H1 (cell line): ENCODE data around the gene SMG1. TPM values are rescaled to one million over a fixed set of nuclear protein-coding genes. Genes with fewer than 3 reads are reported as not detected.
"Not testable (repeated sequence)": the region's sequence is repeated elsewhere in the genome, so short reads cannot be mapped to it uniquely, and the experiment has no call there.

Source experiments
- CTCF ChIA-PET: fragments of 300-600 bp; sonication (Branson Sonifier 250); formaldehyde crosslinking; loops from one replicate; lab custom pipeline; 2021; ENCODE audit not compliant: partially characterized antibody; lab: Charles Lee
- POLR2A ChIA-PET: fragments of 300-600 bp; sonication (Branson Sonifier 250); formaldehyde crosslinking; loops from one replicate; lab custom pipeline; 2021; ENCODE audit warnings: inconsistent platforms; ENCODE audit not compliant: partially characterized antibody; lab: Charles Lee
- DNase-seq, 2 experiments: peaks; one replicate each; pipeline versions ENCODE4 v3.0.0 to v3.0.0-alpha.2; 2010 to 2022; ENCODE audit warnings: low spot score in 2 of 2, low read depth in 1 of 2, mixed read lengths in 1 of 2
- FAIRE-seq: peaks from 2 replicates; lab custom pipeline; 2011; peaks lifted over from hg19 to GRCh38; lab: Jason Lieb, UNC
- H2AFZ ChIP-seq: 2 replicates; pipeline ENCODE4 v1.8.1; 2012; ENCODE audit warnings: low read length, inconsistent platforms
- H2AK5ac ChIP-seq: 2 replicates; pipeline ENCODE4 v1.6.1; 2013; ENCODE audit warnings: low read depth, low read length
- H2BK120ac ChIP-seq: replicated peaks from 2 replicates; pipeline ENCODE3; 2013; ENCODE audit warnings: low read depth, low read length, inconsistent platforms
- H2BK12ac ChIP-seq: 2 replicates; pipeline ENCODE4 v1.6.1; 2013; ENCODE audit warnings: low read depth, low read length
- H2BK15ac ChIP-seq: 2 replicates; pipeline ENCODE4 v1.6.1; 2013; ENCODE audit warnings: low read length
- H2BK20ac ChIP-seq: 2 replicates; pipeline ENCODE4 v1.6.1; 2013; ENCODE audit warnings: low read length
- H2BK5ac ChIP-seq: 2 replicates; pipeline ENCODE4 v1.6.1; 2013; ENCODE audit warnings: low read depth, low read length
- H3K14ac ChIP-seq: 2 replicates; pipeline ENCODE4 v1.6.1; 2013; ENCODE audit warnings: inconsistent platforms; ENCODE audit not compliant: insufficient read length
- H3K18ac ChIP-seq: 2 replicates; pipeline ENCODE4 v1.6.1; 2013; ENCODE audit warnings: low read length; ENCODE audit errors: extremely low read depth
- H3K23ac ChIP-seq: 2 replicates; pipeline ENCODE4 v1.6.1; 2013; ENCODE audit warnings: inconsistent platforms; ENCODE audit not compliant: insufficient read length
- H3K23me2 ChIP-seq: 2 replicates; pipeline ENCODE4 v1.6.1; 2013; ENCODE audit warnings: low read depth, low read length
- H3K27ac ChIP-seq: 2 replicates; pipeline ENCODE4 v1.6.1; 2011; ENCODE audit warnings: low read depth, low read length, inconsistent platforms
- H3K27me3 ChIP-seq, 4 experiments: replicated peaks in 1 of 4; 1 replicate in 1 of 4; 2 replicates in 3 of 4; pipeline versions ENCODE4 v1.6.1 to v1.8.1; 2011 to 2013; ENCODE audit warnings: low read length in 3 of 4, mild to moderate bottlenecking in 3 of 4, inconsistent platforms in 2 of 4, mixed read lengths in 2 of 4, moderate library complexity in 1 of 4; ENCODE audit not compliant: control insufficient read depth in 3 of 4, insufficient read depth in 3 of 4; ENCODE audit errors: extremely low read depth in 1 of 4
- H3K36me3 ChIP-seq, 4 experiments: 2 replicates each; pipeline versions ENCODE4 v1.6.1 to v1.8.1; 2011 to 2013; ENCODE audit warnings: mild to moderate bottlenecking in 4 of 4, low read length in 3 of 4, moderate library complexity in 2 of 4, control low read depth in 1 of 4, inconsistent platforms in 1 of 4; ENCODE audit not compliant: insufficient read depth in 4 of 4, control insufficient read depth in 2 of 4
- H3K4ac ChIP-seq: replicated peaks from 2 replicates; pipeline ENCODE3; 2013; ENCODE audit warnings: low read length, low read depth, mixed read lengths, inconsistent platforms; ENCODE audit not compliant: insufficient read length
- H3K4me1 ChIP-seq, 4 experiments: replicated peaks in 1 of 4; 1 replicate in 1 of 4; 2 replicates in 3 of 4; pipeline versions ENCODE4 v1.6.1 to v1.8.1; 2011 to 2013; ENCODE audit warnings: low read length in 3 of 4, inconsistent platforms in 2 of 4, mixed read lengths in 1 of 4; ENCODE audit not compliant: insufficient read depth in 4 of 4, control insufficient read depth in 3 of 4
- H3K4me2 ChIP-seq, 2 experiments: 2 replicates each; pipeline versions ENCODE4 v1.6.1 to v1.8.1; 2011 to 2013; ENCODE audit warnings: low read depth in 2 of 2, low read length in 2 of 2, control low read depth in 1 of 2, inconsistent platforms in 1 of 2, mild to moderate bottlenecking in 1 of 2; ENCODE audit not compliant: insufficient read depth in 1 of 2
- H3K4me3 ChIP-seq, 4 experiments: fragments of 200-600, 300-600 bp in 1 of 4; sonication (generic), shearing (Covaris generic), sonication (Bioruptor Twin) in 1 of 4; 2 replicates each; pipeline versions ENCODE4 v1.5.1 to v1.8.1; 2011 to 2016; ENCODE audit warnings: low read length in 4 of 4, low read depth in 3 of 4, control low read depth in 2 of 4, inconsistent platforms in 2 of 4, mild to moderate bottlenecking in 2 of 4, mixed read lengths in 1 of 4, moderate library complexity in 1 of 4; ENCODE audit not compliant: insufficient read depth in 2 of 4; ENCODE audit errors: extremely low read depth in 1 of 4
- H3K56ac ChIP-seq: replicated peaks from 2 replicates; pipeline ENCODE3; 2013; ENCODE audit warnings: low read depth, mild to moderate bottlenecking, mixed read lengths, low read length, inconsistent platforms; ENCODE audit not compliant: insufficient read length
- H3K79me1 ChIP-seq: 2 replicates; pipeline ENCODE4 v1.6.1; 2013; ENCODE audit warnings: low read depth, low read length, control low read depth
- H3K79me2 ChIP-seq, 2 experiments: 2 replicates each; pipeline versions ENCODE4 v1.6.1 to v1.8.1; 2012 to 2013; ENCODE audit warnings: low read length in 2 of 2, mild to moderate bottlenecking in 2 of 2, inconsistent platforms in 1 of 2; ENCODE audit not compliant: insufficient read depth in 2 of 2, control insufficient read depth in 1 of 2
- H3K9ac ChIP-seq, 4 experiments: replicated peaks in 1 of 4; 1 replicate in 1 of 4; 2 replicates in 3 of 4; pipeline versions ENCODE4 v1.6.1 to v1.8.1; 2011 to 2013; ENCODE audit warnings: low read depth in 3 of 4, low read length in 3 of 4, control low read depth in 2 of 4, mild to moderate bottlenecking in 2 of 4, moderate library complexity in 2 of 4, inconsistent platforms in 1 of 4; ENCODE audit errors: extremely low read depth in 1 of 4
- H3K9me3 ChIP-seq, 2 experiments: 2 replicates each; pipeline versions ENCODE4 v1.6.1 to v1.8.1; 2012 to 2013; ENCODE audit warnings: mild to moderate bottlenecking in 2 of 2, moderate library complexity in 2 of 2, control low read depth in 1 of 2, inconsistent platforms in 1 of 2, low read depth in 1 of 2, low read length in 1 of 2, mixed read lengths in 1 of 2; ENCODE audit not compliant: insufficient read depth in 2 of 2
- H4K20me1 ChIP-seq, 2 experiments: replicated peaks in 1 of 2; 2 replicates each; pipeline versions ENCODE3 to v1.8.1; 2011 to 2013; ENCODE audit warnings: inconsistent platforms in 2 of 2, low read length in 2 of 2, mild to moderate bottlenecking in 1 of 2; ENCODE audit not compliant: insufficient read depth in 2 of 2, control insufficient read depth in 1 of 2
- H4K5ac ChIP-seq: 2 replicates; pipeline ENCODE4 v1.6.1; 2013; ENCODE audit warnings: low read length, low read depth, mixed read lengths, inconsistent platforms; ENCODE audit not compliant: insufficient read length
- H4K8ac ChIP-seq: 2 replicates; pipeline ENCODE4 v1.8.0; 2013; ENCODE audit warnings: mild to moderate bottlenecking, moderate library complexity, low read length, inconsistent platforms; ENCODE audit not compliant: insufficient read depth; ENCODE audit errors: extremely low read depth
- H4K91ac ChIP-seq: replicated peaks from 2 replicates; pipeline ENCODE3; 2013; ENCODE audit warnings: low read length, mixed read lengths, inconsistent platforms; ENCODE audit not compliant: insufficient read length
- WGBS, 2 experiments: shearing (Covaris generic) in 1 of 2; methylation state at CpG; one replicate each; pipeline versions ENCODE4 v1.1.6 to v1.1.7; 2013 to 2015; ENCODE audit warnings: low lambda C conversion rate in 2 of 2, mixed read lengths in 2 of 2, inconsistent platforms in 1 of 2, low coverage in 1 of 2, missing lambda C conversion rate in 1 of 2; ENCODE audit not compliant: insufficient replicate concordance in 2 of 2, insufficient coverage in 1 of 2, insufficient read length in 1 of 2; ENCODE audit errors: extremely low coverage in 1 of 2, missing lambda C conversion rate in 1 of 2; 5-methylcytosine and 5-hydroxymethylcytosine counted together
- polyA plus RNA-seq, 7 experiments: library from polyadenylated mRNA; depleted of rRNA in 3 of 7; stranded (reverse) in 5 of 7; unstranded in 2 of 7; fragments of >200 nt in 5 of 7; fragments of 200-250 nt in 2 of 7; gene quantifications; 1 replicate in 5 of 7; 2 replicates in 1 of 7; 4 replicates in 1 of 7; pipeline versions ENCODE4 v1.2.1 to v1.2.3, GENCODE V29; 2011 to 2013; ENCODE audit warnings: missing spikeins in 2 of 7, mixed read lengths in 2 of 7
- total RNA-seq: library from RNA; stranded (reverse); fragmentation: NEBNext Ultra II Directional; extraction: Animal tissue kit (Norgen Biotek cat#: 25700); gene quantifications from 2 replicates; pipeline ENCODE4 v1.2.1, GENCODE V29; 2021

SMG1 gene
- total and polyA plus RNA-seq, 2 of the 8 experiments (the other 6 are each of a cell fraction or from before 2014, with no cell fraction given) = 14.9 to 90.6 TPM

DNA sequence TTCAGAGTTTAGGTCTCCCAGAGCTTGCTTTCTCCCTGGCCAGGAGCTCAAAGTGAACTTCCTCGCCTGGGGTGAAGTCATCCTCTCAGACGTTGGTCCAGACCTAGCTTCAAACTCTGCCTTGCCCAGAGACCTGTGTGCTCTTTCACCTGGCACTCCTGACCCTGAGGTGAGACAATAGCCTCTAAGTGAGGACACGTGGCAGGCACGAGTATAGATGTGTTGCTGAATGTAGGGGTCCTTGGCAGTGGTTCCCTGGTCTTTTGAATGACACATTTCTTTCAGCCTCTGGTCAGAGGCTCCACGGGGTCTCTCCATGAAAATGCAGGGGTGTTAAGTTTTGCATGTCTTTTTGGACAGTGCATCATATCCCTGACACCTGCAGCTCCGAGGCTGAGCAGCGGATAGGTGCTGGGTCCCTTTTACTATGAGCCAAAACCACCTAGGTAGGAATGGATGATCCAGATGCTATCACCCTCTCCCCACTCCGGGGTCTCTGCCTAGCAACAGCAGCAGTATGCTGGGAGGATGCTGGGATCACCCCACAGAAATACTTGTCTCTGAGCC lies 145.7 kb downstream of the SMG1 start:
- Histone ChIP-seq H4K20me1 (peaks cover 17 to 18% of the 10 kb centered on the region in 2 experiments), H3K79me2 (peaks cover 12 to 30% of the 10 kb centered on the region in 2 experiments), H3K36me3 (peaks cover 17 to 33% (median 31%) of the 10 kb centered on the region in 4 experiments)
- H3K9me3 ChIP-seq, H2AK5ac ChIP-seq, H3K56ac ChIP-seq, H2AFZ ChIP-seq, CTCF ChIA-PET, H3K4me3 ChIP-seq, H2BK12ac ChIP-seq, H3K4me1 ChIP-seq, H4K8ac ChIP-seq, FAIRE-seq, H2BK5ac ChIP-seq, H2BK15ac ChIP-seq, H3K23ac ChIP-seq, H3K18ac ChIP-seq, H3K9ac ChIP-seq, H2BK20ac ChIP-seq, H3K27me3 ChIP-seq, H4K5ac ChIP-seq, H3K4ac ChIP-seq, H3K27ac ChIP-seq, H4K91ac ChIP-seq, H3K79me1 ChIP-seq, POLR2A ChIA-PET, H3K4me2 ChIP-seq, H3K14ac ChIP-seq, H2BK120ac ChIP-seq, H3K23me2 ChIP-seq: not testable (repeated sequence)
- WGBS, 2 experiments = 91% methylated on average over 8 of the region's 8 CpGs; no CpG with 5 or more reads in 1 of the 2 experiments
- DNase-seq = peak in 1 of 2 experiments; percentile 46

DNA sequence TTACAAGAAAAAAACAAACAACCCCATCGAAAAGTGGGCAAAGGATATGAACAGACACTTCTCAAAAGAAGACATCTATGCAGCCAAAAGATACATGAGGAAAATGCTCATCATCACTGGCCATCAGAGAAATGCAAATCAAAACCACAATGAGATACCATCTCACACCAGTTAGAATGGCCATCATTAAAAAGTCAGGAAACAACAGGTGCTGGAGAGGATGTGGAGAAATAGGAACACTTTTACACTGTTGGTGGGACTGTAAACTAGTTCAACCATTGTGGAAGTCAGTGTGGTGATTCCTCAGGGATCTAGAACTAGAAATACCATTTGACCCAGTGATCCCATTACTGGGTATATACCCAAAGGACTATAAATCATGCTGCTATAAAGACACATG lies 148.5 kb downstream of the SMG1 start:
- H3K4me3 ChIP-seq, POLR2A ChIA-PET, H2BK5ac ChIP-seq, H3K9me3 ChIP-seq, FAIRE-seq, DNase-seq, H3K4ac ChIP-seq, H3K4me1 ChIP-seq, CTCF ChIA-PET, H3K23me2 ChIP-seq, H3K14ac ChIP-seq, H3K9ac ChIP-seq, H3K27me3 ChIP-seq, H2AK5ac ChIP-seq, H3K36me3 ChIP-seq, H4K8ac ChIP-seq, H2BK120ac ChIP-seq, H3K56ac ChIP-seq, H3K79me1 ChIP-seq, H2BK12ac ChIP-seq, H4K20me1 ChIP-seq, H3K18ac ChIP-seq, H3K23ac ChIP-seq, H4K5ac ChIP-seq, H3K4me2 ChIP-seq, H2AFZ ChIP-seq, H2BK15ac ChIP-seq, H4K91ac ChIP-seq, H3K79me2 ChIP-seq, H3K27ac ChIP-seq, H2BK20ac ChIP-seq: not testable (repeated sequence)
- WGBS, 2 experiments = 83% methylated on average over 1 of the region's 1 CpG; no CpG with 5 or more reads in 1 of the 2 experiments
